PC-3 (cell line): ENCODE measurements around the gene CARD19. TPM values are rescaled to one million over a fixed set of nuclear protein-coding genes. Genes with fewer than 3 reads are reported as not detected.

ENCODE experiments used
- ATAC-seq: fragments of 200-7000 bp; cut with Tn5 transposase; 2 replicates; pipeline ENCODE4 v1.9.1; 2020; ENCODE audit warnings: mild to moderate bottlenecking, moderate library complexity
- BruUV-seq: library from RNA; stranded (reverse); fragments of 400-500 nt; replicated peaks from 2 replicates; lab custom pipeline; 2021; lab: Mats Ljungman, UMichigan
- CTCF ChIA-PET: fragments of 300-600 bp; sonication (Branson Sonifier 250); formaldehyde crosslinking; loops from one replicate; lab custom pipeline; 2022; ENCODE audit warnings: antibody characterized with exemption; lab: Charles Lee
- POLR2A ChIA-PET: fragments of 300-600 bp; sonication (Branson Sonifier 250); formaldehyde crosslinking; loops from one replicate; lab custom pipeline; 2022; ENCODE audit warnings: antibody characterized with exemption; ENCODE audit not compliant: unreplicated experiment; lab: Charles Lee
- DNase-seq: peaks from one replicate; pipeline ENCODE4 v3.0.0-alpha.2; 2015
- H2AFZ ChIP-seq: fragments of 300-600 bp; sonication (generic); 2 replicates; pipeline ENCODE4 v1.6.0; 2016; ENCODE audit warnings: antibody characterized with exemption, low read length
- H3F3A ChIP-seq: fragments of 300-600 bp; sonication (generic); one replicate; pipeline ENCODE4 v1.6.0; 2017; ENCODE audit warnings: antibody characterized with exemption, low read length, control low read depth, mild to moderate bottlenecking; ENCODE audit not compliant: unreplicated experiment
- H3K27ac ChIP-seq: fragments of 300-600 bp; sonication (generic); 2 replicates; pipeline ENCODE4 v1.5.1; 2016; ENCODE audit warnings: mild to moderate bottlenecking, low read length
- H3K27me3 ChIP-seq: fragments of 300-600 bp; sonication (generic); 2 replicates; pipeline ENCODE4 v1.6.1; 2016; ENCODE audit warnings: low read length, mixed read lengths
- H3K36me3 ChIP-seq: fragments of 300-600 bp; sonication (generic); 2 replicates; pipeline ENCODE4 v1.6.1; 2016; ENCODE audit warnings: low read depth, mixed run types, low read length, mixed read lengths
- H3K4me1 ChIP-seq: fragments of 300-600 bp; sonication (generic); 2 replicates; pipeline ENCODE4 v1.5.1; 2016; ENCODE audit warnings: low read length; ENCODE audit not compliant: insufficient read depth
- H3K4me2 ChIP-seq: fragments of 300-600 bp; sonication (generic); 2 replicates; pipeline ENCODE4 v1.6.0; 2016; ENCODE audit warnings: low read length
- H3K4me3 ChIP-seq: fragments of 300-600 bp; sonication (generic); 2 replicates; pipeline ENCODE4 v1.5.1; 2016; ENCODE audit warnings: mild to moderate bottlenecking, low read length, mixed read lengths
- H3K79me2 ChIP-seq: fragments of 300-600 bp; sonication (generic); 2 replicates; pipeline ENCODE4 v1.6.1; 2017; ENCODE audit warnings: low read length, mixed read lengths
- H3K9ac ChIP-seq: fragments of 300-600 bp; sonication (generic); 2 replicates; pipeline ENCODE4 v1.6.0; 2016; ENCODE audit warnings: mild to moderate bottlenecking, low read length
- H3K9me2 ChIP-seq: fragments of 300-600 bp; sonication (generic); replicated peaks from 2 replicates; pipeline ENCODE4 v1.6.1; 2016; ENCODE audit warnings: mixed run types, low read length, mixed read lengths
- H3K9me3 ChIP-seq: fragments of 300-600 bp; sonication (generic); 2 replicates; pipeline ENCODE4 v1.6.1; 2016; ENCODE audit warnings: low read length, mixed read lengths
- H4K20me1 ChIP-seq: fragments of 300-600 bp; sonication (generic); 2 replicates; pipeline ENCODE4 v1.6.1; 2016; ENCODE audit warnings: low read length, mixed read lengths
- EZH2 ChIP-seq: fragments of 300-600 bp; sonication (generic); IDR thresholded peaks from one replicate; pipeline ENCODE4 v1.6.1; 2017; ENCODE audit warnings: antibody characterized with exemption, mild to moderate bottlenecking, low read length; ENCODE audit not compliant: unreplicated experiment
- EZH2phosphoT487 ChIP-seq: fragments of 300-600 bp; sonication (generic); IDR thresholded peaks from 2 replicates; pipeline ENCODE4 v1.6.1; 2018; ENCODE audit warnings: mild to moderate bottlenecking, antibody characterized with exemption, low read length, borderline replicate concordance
- intact Hi-C: fragments of 100-400 bp; cut with micrococcal nuclease; formaldehyde crosslinking; loops from 2 replicates; pipeline ENCODE4 v1.9.0; 2023
- total RNA-seq: library from RNA; depleted of rRNA; stranded (reverse); fragments of >200 nt; gene quantifications from 2 replicates; pipeline ENCODE4 v1.2.3, GENCODE V29; 2014
- TF ChIP-seq, protein P1 (sequence below): fragments of 300-600 bp; sonication (generic); conservative IDR thresholded peaks from 2 replicates; pipeline ENCODE4 v1.5.1; 2017; ENCODE audit warnings: antibody characterized with exemption, low read depth, mild to moderate bottlenecking, low read length

The CARD19 gene
- total RNA-seq, 1 experiment from 2014 or later = 68.6 TPM

DNA sequence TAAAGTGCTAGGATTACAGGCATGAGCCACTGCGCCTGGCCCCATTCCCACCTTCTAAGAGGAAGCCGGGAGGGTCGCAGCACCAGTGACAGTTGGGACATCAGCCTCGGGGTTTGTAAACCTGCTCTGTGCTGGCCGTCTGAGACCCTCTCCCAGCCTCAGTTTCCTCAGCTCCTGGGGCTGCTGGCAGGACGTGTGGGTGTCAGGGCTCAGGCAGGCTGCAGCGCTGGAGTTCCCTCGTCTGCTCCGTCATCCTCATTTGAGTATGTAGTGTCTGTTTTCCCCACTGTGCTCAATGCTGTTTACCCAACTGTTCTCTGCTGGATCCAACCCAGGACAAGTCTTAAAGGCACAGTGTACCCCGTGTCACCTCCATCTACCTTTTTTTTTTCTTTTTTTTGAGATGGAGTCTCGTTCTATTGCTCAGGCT, 40.0 kb downstream of the CARD19 start:
- intact Hi-C loops = no loop called here
- POLR2A ChIA-PET = no interaction called here

DNA sequence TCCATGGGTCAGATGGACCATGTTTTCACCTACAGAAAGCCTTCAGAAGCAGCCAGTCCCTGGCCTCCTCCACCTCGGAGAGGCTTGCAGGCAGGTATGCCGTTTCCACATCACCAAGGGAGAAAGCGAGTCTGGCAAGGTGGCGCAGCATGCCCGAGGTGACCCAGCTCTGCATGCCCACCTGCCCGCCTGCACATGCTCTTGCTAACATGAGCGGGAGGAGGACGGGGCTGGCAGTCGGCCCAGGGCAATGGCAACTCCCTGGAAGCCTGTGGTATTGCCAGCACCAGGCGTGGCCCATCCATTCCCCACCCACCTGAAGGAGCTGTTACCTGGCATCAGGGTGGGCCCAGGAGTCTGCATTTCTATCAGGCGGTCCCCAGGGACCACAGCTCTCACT, 41.3 kb downstream of the CARD19 start:
- DNase-seq (no peak), ATAC-seq (no peak)
- no peaks in the 10 kb centered on the region for H3K9me3 ChIP-seq
- intact Hi-C loops = no loop called here
- H3K27ac ChIP-seq = no peak overlapping the region
- no peak overlapping the region for H3K4me2 ChIP-seq
- H3K27me3 ChIP-seq = no peaks in the 10 kb centered on the region
- no peak overlapping the region for H3K9ac ChIP-seq
- no peak overlapping the region for H3K4me3 ChIP-seq
- H3K36me3 ChIP-seq = no peaks in the 10 kb centered on the region
- H4K20me1 ChIP-seq = no peaks in the 10 kb centered on the region
- CTCF ChIA-PET = no interaction called here
- no peaks in the 10 kb centered on the region for H3K9me2 ChIP-seq
- no TSS peak for BruUV-seq
- peaks cover 14% of the 10 kb centered on the region for H3K79me2 ChIP-seq
- peaks cover 17% of the 10 kb centered on the region for H3K4me1 ChIP-seq
- H3F3A ChIP-seq = no peaks in the 10 kb centered on the region
- POLR2A ChIA-PET = no interaction called here
- TF ChIP-seq EZH2phosphoT487 (no peak), EZH2 (no peak)
- no peak overlapping the region for H2AFZ ChIP-seq

More for the DNA sequence above, 40.0 kb downstream of the CARD19 start:
- BruUV-seq = no TSS peak
- H3K4me1 ChIP-seq = peaks cover 19% of the 10 kb centered on the region
- TF ChIP-seq EZH2 (no peak), EZH2phosphoT487 (no peak)
- TF ChIP-seq, protein P1, sequence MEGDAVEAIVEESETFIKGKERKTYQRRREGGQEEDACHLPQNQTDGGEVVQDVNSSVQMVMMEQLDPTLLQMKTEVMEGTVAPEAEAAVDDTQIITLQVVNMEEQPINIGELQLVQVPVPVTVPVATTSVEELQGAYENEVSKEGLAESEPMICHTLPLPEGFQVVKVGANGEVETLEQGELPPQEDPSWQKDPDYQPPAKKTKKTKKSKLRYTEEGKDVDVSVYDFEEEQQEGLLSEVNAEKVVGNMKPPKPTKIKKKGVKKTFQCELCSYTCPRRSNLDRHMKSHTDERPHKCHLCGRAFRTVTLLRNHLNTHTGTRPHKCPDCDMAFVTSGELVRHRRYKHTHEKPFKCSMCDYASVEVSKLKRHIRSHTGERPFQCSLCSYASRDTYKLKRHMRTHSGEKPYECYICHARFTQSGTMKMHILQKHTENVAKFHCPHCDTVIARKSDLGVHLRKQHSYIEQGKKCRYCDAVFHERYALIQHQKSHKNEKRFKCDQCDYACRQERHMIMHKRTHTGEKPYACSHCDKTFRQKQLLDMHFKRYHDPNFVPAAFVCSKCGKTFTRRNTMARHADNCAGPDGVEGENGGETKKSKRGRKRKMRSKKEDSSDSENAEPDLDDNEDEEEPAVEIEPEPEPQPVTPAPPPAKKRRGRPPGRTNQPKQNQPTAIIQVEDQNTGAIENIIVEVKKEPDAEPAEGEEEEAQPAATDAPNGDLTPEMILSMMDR = no peak
- H4K20me1 ChIP-seq = no peaks in the 10 kb centered on the region
- H3K79me2 ChIP-seq = peaks cover 23% of the 10 kb centered on the region
- H3K9ac ChIP-seq = no peak overlapping the region
- no peak overlapping the region for H2AFZ ChIP-seq
- H3K9me2 ChIP-seq = no peaks in the 10 kb centered on the region
- DNase-seq = peak; percentile 32
- no peak overlapping the region for H3K4me3 ChIP-seq
- H3K4me2 ChIP-seq = peak overlapping the region; percentile 44; the same call in 1 of the 2 replicates
- no peaks in the 10 kb centered on the region for H3K9me3 ChIP-seq
- H3K27me3 ChIP-seq = no peaks in the 10 kb centered on the region
- CTCF ChIA-PET = no interaction called here
- ATAC-seq = peak; percentile 7; the same call in 1 of the 2 replicates
- H3K27ac ChIP-seq = no peak overlapping the region
- no peaks in the 10 kb centered on the region for H3F3A ChIP-seq
- H3K36me3 ChIP-seq = no peaks in the 10 kb centered on the region

DNA sequence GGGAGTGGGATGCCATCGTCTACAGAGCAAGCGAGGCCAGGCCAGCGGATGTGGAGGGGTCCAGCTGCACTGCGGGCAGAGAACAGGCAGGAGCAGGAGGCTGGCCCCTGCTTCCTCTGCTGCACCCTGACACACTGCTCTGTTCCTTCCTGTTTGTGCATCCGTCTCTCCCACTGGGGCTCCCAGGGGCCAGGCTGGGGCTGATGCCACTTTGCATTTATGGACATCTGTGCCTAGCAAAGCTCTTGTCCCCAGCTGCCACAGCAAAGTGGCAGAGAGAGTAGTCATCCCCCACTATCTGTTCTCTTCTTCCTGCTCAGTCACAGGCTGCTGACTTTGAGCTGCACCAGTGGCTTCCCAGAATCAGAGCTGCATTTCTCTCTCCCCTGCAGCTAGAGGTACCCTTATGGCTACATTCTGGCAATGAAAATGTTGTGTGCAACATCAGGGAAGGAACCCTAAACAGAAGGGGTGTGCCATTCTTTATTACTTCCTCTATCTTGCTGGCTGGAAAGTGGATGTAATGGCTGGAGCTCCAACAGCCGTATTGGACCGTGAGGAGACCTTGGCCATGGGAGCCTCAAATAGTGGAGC, 42.3 kb downstream of the CARD19 start:
- H4K20me1 ChIP-seq = no peaks in the 10 kb centered on the region
- H3K4me1 ChIP-seq = peaks cover 8% of the 10 kb centered on the region
- ChIA-PET POLR2A (no interaction called here), CTCF (no interaction called here)
- intact Hi-C loops = no loop called here
- no peaks in the 10 kb centered on the region for H3F3A ChIP-seq
- no peak overlapping the region for H3K9ac ChIP-seq
- DNase-seq (no peak), ATAC-seq (no peak)
- H3K4me2 ChIP-seq = no peak overlapping the region
- no peak overlapping the region for H3K27ac ChIP-seq
- TF ChIP-seq, protein P1 = no peak
- TF ChIP-seq EZH2 (no peak), EZH2phosphoT487 (no peak)
- no peaks in the 10 kb centered on the region for H3K9me3 ChIP-seq
- H3K36me3 ChIP-seq = no peaks in the 10 kb centered on the region
- H2AFZ ChIP-seq = no peak overlapping the region
- peaks cover 5% of the 10 kb centered on the region for H3K79me2 ChIP-seq
- H3K9me2 ChIP-seq = no peaks in the 10 kb centered on the region
- no peak overlapping the region for H3K4me3 ChIP-seq
- no TSS peak for BruUV-seq
- no peaks in the 10 kb centered on the region for H3K27me3 ChIP-seq
